GM19397 (cell line): ENCODE measurements around the gene SCD5.

Source experiments
- ATAC-seq: cut with Tn5 transposase; IDR thresholded peaks from one replicate; pipeline ENCODE4 v1.9.1; 2021; ENCODE audit warnings: mild to moderate bottlenecking, moderate library complexity; ENCODE audit not compliant: unreplicated experiment

SCD5 gene

DNA sequence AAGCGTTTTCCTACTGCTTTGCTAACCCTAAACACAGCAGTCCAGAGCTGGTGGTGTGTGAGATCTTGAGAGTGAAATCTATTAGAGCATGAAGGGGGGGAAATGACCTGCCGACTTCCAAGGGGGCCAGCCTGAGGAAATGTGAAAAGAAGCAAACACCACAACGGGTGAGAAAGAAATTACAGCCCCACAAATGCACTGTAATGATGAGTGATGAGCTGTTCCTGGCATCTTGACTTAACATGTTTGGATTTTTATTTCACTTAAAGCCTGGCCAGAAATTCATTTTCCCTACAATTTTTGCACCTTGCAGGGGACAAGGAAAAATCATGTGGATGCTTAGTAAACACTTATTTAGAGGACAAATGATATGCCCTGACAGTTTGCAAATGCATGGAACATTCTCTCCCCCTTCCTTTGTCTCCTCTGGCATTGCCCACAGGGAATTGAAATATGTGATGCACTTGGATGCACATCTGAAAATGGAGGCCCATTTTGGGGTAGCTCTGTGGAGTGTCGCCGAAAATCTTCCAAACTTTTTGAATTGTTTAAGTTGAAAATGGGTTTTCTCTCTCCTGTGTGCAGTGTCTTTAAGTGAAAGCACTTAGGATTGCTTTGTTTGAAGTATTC is 152.5 kb downstream of the SCD5 start:
- ATAC-seq: no peak

DNA sequence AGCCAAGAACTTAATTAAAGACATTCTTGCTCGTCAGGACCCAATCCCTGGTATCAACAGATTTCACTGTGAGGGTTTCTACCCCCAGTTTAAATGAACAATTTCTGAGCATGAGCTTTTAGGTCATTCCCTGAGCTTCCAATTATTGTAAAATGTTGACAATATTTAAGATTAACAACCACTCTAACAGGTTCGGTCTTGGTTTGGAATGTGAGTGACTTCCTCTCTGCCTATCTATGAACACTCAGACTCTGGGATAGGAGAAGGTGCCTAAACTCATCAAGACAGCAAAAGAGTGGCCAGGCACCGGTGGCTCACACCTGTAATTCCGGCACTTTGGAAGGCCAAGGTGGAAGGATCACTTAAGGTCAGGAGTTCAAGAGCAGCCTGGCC is 153.9 kb downstream of the SCD5 start:
- ATAC-seq: no peak

DNA sequence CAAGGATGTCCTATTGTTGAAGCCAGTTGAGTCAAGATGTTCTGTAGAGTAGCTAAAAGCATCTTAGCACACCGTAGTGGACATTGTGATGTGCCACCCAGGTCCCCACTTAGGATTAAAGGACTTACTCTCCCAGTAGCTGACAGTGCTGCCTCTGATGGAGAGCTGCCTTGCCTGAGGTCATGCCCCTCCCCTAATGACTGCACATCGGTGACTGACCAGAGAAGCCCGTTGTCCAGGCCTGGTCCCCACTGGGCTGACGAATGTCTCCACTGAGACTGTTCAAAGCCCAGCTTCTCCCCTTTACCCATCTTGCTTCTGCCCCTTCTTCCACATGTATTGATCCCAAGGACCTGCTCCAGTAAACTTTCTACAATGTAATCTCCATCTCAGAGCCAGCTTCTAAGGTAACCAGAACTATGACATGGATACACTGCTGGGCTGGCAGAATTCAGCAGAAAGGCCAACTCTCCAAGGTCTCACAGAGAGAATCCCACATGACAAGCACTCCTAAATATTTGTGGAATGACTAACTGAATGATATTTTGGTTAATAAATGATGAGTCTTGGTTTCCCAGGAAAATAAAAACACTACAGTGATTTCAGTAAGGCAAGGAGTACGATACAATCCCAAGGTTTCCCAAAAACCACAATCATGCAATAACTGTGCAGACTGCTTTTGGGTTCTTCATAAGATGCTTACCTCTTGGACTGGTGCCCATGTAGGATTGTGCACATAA is 154.4 kb downstream of the SCD5 start:
- no peak for ATAC-seq

DNA sequence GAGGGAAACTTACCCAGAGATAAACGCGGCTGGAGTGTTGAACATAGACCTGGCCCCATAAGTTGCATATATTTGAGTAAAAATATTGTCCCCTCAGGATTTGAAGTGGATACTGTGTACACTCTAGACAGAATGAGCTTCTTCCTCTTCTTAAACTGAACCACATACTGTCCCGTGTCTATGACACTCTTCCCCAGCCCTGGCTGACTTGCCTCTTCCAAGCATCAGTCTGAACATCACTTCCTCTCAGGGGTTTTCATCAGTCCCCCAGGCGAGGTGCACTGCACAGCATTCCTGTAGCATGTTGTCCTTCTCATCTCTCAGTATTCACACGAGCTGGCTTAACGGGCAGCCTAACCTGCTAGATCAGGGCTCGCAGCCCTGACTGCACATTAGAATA is 156.3 kb downstream of the SCD5 start:
- no peak for ATAC-seq

DNA sequence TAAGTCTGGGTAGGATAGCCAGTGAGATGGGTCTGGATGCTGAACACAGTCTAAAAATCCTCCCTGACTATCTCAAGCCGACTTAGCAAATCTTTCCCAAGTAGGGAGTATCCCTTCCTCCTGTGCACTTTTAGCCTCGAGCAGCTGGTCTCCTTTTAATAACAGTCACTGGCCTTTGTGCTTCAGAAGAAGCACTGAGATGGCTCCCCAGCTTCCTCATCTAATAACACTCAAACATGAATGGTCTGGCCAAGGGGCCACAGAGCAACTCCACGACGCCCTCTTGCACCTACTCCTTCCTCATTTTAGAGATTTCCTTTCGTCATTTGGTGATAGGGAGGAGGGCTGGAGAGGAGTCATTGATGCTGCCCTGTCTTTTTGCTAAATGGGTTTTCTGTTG is 158.1 kb downstream of the SCD5 start:
- ATAC-seq: no peak

DNA sequence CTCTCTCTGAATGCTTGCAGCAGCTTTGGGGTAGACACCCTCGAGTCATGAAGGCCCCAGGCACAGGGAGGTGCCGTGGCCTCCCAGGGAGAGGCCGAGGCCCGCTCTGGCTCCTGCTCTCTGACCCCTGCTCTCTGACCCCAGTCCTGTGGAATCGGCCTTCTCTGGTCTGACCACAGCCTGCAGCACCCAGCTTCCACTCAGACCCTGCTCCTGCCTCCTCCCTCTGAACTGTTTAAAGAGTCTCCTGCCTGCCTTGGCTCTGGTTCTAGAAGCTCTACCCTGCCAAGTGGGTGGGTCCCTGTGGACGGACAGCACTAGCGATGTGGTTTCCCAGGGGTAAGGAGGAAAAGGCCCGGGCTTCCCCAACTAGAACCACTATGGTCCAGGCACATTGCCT is 158.6 kb downstream of the SCD5 start:
- no peak for ATAC-seq

DNA sequence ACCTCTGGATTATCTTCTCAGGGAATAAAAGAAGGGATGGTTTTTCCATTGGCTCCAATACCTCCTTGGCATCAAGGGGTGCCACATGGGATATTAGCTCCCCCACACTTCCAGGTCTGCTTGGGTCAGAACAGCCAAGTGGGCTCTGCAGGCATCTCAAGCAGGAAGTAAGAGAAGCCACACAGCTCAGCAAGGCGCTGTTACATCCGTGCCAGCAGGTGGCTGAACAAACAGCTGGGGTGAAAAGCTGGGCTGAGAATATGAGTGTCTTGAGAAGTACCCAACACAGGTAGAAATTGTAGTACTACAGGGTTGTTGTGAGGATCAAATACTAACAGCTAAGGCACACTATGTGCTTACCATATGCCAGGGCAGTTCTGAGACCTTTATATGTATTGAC is 160.1 kb downstream of the SCD5 start:
- no peak for ATAC-seq

DNA sequence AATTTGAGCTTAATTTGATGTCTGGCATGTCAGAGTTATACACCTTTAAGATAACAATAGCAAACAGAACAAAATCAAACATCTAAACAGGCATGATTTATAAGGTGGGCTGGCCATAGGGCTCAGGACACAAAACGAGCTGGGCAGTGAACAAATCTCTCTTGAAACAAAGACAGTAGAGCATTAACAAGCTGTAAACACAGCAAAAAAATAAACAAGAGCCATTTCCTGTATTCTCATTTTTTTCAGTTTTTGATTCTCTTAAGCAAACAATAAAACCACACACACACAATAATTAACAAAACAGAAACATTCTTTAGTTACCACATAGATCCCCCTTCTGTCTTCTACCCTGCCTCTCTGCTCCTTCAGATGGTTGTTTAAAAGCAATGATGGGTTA is 168.5 kb downstream of the SCD5 start:
- no peak for ATAC-seq

DNA sequence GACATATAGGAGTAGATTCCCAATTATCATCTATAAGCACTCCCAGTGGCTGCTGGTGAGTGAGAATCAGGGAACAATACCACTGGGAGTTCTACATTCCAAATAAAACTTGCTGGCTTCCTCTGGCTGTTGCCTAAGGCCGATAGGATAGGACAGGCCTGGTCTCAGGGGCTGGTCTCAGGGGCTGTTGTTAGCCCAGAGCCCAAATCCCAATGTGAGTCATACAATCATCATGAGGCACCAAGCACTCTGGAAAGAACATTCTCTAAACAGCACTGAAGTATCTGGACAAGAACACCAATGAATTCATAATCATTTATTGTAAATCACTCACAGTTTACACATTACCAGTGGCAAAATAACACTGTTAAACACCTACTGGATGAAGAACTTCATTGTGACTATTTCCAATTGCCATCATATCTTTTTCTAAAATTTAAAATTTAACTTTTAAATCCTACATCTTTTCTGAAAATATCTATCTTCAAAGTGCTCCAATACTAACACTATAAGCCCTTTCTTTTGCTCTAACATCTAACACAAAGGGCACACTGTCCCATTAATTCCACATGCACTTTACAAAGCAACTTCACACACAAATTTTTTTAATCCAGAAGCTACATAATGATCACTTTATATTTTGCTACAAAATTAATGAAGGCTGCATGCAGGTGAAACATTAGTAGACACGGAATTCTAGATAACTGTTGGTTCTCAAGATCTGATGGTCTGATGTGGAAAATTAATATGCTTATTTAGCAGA is 169.2 kb downstream of the SCD5 start:
- no peak for ATAC-seq

DNA sequence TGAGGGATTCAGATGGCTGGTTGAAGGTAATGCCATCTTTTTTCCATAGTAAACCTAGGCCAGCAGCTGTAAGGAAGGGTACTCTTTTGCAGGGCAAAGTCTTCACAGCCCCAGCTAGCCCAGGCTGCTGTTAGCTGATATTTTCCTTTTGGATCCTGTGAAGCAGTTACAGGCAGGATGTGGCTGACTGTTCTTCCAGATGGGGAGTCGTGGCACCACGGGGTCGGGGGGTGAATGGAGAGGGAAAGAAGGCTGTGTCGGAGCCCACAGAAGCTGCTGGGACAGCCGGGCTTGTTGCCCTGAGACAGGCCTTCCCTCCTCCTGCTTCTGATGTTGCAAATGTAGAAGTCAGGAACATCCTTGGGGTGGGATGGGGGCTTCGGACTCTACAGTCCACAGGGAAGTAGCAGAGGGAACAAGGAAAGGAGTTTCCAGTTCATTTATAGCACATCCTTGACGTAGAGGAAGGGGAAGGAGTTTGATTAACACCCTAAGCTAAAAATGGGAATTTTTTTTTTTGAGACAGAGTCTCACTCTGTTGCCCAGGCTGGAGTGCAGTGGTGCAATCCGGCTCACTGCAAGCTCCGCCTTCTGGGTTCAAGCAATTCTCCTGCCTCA is 172.2 kb downstream of the SCD5 start:
- ATAC-seq: no peak

DNA sequence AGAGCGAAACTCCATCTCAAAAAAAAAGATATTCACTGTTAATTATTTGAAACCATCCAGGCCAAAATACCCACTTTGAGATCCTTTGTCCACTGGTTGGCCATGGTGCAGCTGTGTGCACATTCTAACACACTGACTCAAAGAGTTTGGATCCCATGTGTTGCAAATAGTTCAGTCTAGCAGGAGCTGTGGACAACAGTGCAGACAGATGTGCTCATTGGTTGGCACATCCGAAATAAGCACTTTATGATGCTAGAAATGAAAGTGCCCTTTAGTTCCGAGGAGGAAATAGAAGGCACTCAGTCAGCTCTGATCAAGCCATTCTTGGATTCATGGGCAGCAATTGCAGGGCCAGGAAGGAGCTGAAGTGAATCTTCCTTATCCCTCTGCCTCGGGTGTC is 173.8 kb downstream of the SCD5 start:
- no peak for ATAC-seq

DNA sequence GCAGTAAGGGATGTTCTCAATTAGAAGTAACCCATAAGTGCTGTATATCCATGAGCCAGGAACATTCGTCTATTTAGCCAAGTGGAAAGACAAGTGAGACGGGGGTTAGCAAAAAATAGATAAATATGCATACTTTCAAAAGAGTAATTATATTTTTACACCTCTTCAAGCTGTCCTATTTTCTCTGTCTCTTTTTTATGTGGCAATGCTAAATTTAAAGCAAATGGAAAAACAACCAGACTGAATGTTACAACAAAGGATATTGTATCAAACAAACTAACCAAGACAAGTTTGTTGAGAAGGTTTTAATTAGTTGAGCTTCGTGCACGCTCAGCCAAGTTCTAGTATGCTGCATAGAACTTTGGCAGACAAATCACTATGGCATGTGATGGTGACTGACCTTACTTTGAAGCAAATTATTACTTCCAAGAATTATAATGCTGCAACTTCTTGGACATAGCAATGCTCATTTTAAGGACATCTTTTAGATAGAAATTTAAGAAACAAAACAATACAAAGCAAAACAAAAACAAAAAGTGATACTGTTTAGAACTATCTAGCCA is 175.4 kb downstream of the SCD5 start:
- ATAC-seq: no peak

DNA sequence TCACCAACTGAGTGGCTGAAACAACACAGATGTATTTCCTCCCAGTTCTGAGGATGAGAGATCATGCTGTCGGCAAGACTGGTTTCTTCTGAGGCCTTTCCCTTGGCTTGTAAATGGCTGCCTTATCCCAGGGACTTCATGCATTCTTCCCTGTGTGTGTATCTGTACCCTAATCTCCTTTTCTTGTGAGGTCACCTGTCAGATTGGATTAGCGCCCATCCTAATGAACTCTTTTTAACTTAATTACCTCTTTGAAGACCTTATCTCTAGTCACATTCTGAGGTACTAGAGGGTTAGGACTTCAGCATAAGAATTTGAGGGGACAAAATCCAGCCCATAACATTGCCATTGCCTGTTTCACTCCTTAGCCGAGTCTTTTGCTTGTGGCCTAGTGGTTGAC is 177.3 kb downstream of the SCD5 start:
- ATAC-seq: no peak

DNA sequence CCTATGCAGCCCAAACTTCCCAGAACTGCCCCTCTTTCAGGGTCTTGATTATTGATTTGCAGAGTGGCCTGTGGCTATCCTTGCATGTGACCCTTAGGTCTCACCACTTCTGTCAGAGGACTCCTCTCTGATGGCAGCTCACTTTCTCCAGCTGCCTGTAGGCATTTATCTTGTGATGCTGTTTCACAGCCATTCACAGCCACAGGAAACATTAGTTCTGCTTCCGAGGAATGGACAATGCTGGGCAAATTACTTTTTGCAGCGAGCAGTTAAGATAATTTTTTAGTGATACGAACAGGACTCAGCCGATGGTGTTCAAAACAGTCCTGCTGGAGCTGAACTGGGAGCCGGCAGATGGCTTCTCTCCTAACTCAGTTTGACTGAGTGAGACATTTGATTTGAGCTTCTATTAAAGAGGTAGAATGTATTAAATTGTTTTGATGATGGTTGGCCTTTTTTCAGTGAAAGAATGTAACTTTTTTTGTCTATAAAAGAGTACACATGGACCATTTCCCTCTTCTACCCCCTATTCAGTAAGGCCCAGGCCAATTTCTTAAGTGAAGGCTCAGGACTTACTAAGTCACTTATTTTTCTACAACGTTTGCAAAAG is 178.4 kb downstream of the SCD5 start:
- no peak for ATAC-seq

DNA sequence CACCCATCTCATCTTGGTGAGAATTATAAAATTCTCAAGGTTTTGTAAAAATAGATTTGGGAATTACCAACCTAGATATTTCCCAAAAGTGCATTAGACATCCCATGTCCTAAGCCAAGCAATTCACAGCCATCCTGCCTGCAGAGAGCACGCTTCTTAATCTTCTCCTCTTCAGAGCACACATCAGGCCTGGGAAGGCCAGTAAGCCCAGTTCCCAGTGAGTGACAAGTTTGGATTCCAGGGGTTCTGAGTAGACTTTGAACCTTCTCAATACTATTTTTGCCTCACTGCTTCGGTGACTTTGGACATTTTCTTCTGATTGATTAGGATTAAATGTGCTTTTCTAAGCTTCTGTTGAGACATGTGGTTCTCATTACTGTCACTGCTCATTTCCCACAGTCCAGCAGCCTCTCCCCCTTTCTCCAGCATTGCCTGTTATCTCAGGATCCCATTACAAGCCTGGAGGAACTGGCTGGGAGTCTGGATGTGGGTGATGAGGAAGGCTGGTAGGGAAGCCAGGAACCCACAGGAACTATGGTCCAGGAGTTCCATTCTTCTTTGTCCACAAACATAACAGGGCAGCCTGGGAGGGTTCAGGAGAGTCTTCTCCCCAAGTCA is 180.4 kb downstream of the SCD5 start:
- ATAC-seq: no peak

DNA sequence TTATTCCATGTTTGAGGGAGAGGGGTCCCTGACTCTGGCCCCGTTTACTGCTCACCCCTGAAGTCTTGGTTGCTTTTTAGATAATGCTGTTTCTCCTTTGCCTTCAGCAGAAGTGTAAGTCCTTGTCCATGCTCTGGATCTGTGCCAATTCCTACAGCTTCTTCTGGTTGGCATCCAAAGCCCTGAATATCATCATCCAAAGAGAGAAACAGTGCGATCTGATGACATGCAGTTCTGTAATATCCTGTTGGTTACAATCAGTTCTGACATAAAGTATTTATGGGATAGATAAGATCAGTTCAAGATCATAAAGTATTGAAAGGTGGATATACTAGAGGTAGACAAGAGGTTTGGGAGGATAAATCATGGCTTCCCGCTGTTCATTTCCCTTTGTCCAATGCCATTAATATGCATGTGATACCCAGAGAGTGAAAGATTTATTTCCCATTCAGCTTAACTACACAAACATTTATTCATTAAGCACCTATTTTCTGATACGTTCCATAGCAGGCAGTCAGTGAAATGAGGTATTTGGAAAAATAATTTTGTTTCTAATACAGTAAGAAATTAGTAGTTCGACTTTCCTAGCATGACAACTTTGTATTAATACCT is 183.7 kb downstream of the SCD5 start:
- ATAC-seq: no peak

DNA sequence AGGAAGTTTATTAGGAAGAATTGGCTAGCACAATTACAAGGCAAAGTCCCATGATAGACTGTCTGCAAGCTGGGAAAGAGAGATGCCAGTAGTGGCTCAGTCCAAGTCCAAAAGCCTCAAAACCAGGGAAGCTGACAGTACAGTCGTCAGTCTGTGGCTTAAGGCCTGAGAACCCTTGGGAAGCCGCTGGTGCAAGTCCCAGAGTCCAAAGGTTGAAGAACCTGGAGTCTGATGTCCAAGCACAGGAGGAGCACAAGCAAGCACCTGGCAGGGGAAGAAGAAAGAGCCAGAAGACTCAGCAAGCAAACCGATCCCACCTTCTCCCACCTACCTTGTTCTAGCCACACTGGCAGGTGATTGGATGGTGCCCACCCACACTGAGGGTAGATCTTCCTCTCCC is 185.5 kb downstream of the SCD5 start:
- ATAC-seq: no peak

DNA sequence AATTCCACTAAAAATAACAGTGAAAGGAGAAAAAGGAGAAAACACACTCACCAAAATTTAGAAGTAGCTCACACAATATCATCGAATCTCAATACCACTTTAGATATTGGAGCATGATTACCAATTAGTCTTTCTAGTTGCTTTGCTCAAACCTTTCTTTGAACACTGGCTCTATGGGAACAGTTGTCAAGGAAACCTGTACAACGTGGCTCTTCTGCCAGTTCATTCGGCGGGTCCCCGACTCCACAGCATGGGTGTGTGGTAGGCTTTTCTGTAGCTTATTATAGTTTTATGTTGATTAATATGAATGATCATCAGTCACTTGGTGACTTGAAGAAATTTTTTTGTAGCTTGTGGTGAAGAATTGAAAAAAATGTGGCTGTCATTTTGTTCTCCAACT is 186.6 kb downstream of the SCD5 start:
- no peak for ATAC-seq

DNA sequence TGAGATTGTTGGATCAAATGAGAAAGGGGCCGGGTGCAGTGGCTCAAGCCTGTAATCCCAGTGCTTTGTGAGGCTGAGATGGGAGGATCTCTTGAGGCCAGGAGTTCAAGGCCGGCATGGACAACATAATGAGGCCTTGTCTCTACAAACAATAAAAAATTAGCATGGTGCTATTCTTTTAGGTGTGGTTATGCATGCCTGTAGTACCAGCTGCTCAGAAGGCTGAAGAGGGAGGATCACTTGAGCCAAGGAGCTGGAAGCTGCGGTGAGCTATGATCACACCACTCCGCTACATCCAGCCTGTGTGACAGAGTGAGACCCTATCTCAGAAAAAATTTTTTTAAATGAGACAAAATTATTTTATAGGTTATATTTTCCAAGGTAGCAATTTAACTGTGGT is 187.1 kb downstream of the SCD5 start:
- no peak for ATAC-seq

DNA sequence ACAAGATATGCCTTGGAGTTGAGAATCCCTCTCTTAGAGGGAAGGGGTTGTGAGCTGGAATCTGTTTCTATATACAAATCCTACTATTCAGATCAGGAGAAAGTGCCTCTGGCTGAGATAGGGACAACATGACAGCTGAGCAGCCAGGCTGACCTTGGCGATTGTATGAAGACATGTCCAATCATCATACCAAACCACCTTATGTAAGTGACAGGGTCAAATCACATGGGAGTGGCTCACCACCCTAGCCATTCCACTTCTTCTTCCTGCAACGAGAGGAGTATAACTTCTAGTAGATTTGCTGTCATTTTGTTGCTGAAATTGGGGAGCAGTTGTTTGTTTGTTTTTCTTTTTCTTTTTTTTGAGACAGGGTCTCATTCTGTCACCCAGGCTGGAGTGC is 188.6 kb downstream of the SCD5 start:
- no peak for ATAC-seq
